Measurements from ENCODE around the gene SUMF1. TPM values are rescaled to one million over a fixed set of nuclear protein-coding genes. Genes with fewer than 3 reads are reported as not detected.

SUMF1 gene
- total and polyA plus RNA-seq, 2 of the 13 experiments (the other 11 are each of a cell fraction or from before 2014, with no cell fraction given) = 18.5 to 28.9 TPM

- 0 out of 2 replicates have a peak, but pooled peaks have one; percentile 62 for TF ChIP-seq ZNF318 (CRISPR knock-in tag; IDR thresholded peaks at IDR 0.05)
- no peak for TF ChIP-seq ZNF253 (CRISPR knock-in tag; IDR thresholded peaks at IDR 0.05; ENCODE audit: borderline replicate concordance)
- TF ChIP-seq HOMEZ (CRISPR knock-in tag; IDR thresholded peaks at IDR 0.05; ENCODE audit: low read depth) = no peak; the same call in 1 of the 2 replicates
- peak; percentile 54; the same call in 1 of the 2 replicates for TF ChIP-seq HINFP (CRISPR knock-in tag; IDR thresholded peaks at IDR 0.05; ENCODE audit: low read depth)
- TF ChIP-seq KLF16 (CRISPR knock-in tag; IDR thresholded peaks at IDR 0.05) = peak in 1 of 2 experiments; percentile 75; a peak in 2 of 4 replicates
- TF ChIP-seq SRSF1 (optimal IDR thresholded peaks at IDR 0.05; ENCODE audit: low read depth, low read length) = no peak
- no peak for TF ChIP-seq ZNF713 (CRISPR knock-in tag; IDR thresholded peaks at IDR 0.05)
- TF ChIP-seq ZNF850 (CRISPR knock-in tag; conservative IDR thresholded peaks at IDR 0.05) = no peak
- 0 out of 2 replicates have a peak, but pooled peaks have one; percentile 33 for TF ChIP-seq ZSCAN30 (CRISPR knock-in tag; IDR thresholded peaks at IDR 0.05)
Observed at GRCh38 chr3:4493014-4493940, 26.2 kb upstream of the SUMF1 start, which contains the start of gene ITPR1 (continued).
